BJ (cell line): ENCODE results near the gene SLITRK2. TPM values are rescaled to one million over a fixed set of nuclear protein-coding genes. Genes with fewer than 3 reads are reported as not detected.

ENCODE experiments used
- CTCF ChIA-PET: fragments of 350-600 bp; formaldehyde crosslinking; extraction: SDS; loops from one replicate; lab custom pipeline; 2021; ENCODE audit warnings: antibody characterized with exemption, inconsistent platforms; lab: Yijun Ruan, JAX
- POLR2A ChIA-PET: fragments of 300-600 bp; sonication (Branson Sonifier 250); formaldehyde crosslinking; extraction: SDS; loops from one replicate; lab custom pipeline; 2021; ENCODE audit warnings: antibody characterized with exemption; lab: Charles Lee
- DNase-seq: peaks from one replicate; pipeline ENCODE4 v3.0.0-alpha.2; 2011; ENCODE audit warnings: low read depth
- H3K27me3 ChIP-seq: 2 replicates; pipeline ENCODE4 v1.6.0; 2011; ENCODE audit warnings: low read length; ENCODE audit not compliant: control insufficient read depth, insufficient read depth
- H3K36me3 ChIP-seq: 2 replicates; pipeline ENCODE4 v1.5.1; 2011; ENCODE audit warnings: low read length; ENCODE audit not compliant: control insufficient read depth, insufficient read depth
- H3K4me3 ChIP-seq: 2 replicates; pipeline ENCODE4 v1.5.1; 2011; ENCODE audit warnings: low read depth, mild to moderate bottlenecking, control low read depth, low read length
- polyA minus RNA-seq: library from RNA; depleted of rRNA, polyadenylated mRNA; stranded (reverse); fragments of >200 nt; gene quantifications from 2 replicates; pipeline ENCODE4 v1.2.3, GENCODE V29; 2011; rRNA and poly(A)+ RNA removed
- polyA plus RNA-seq: library from polyadenylated mRNA; depleted of rRNA; stranded (reverse); fragments of >200 nt; gene quantifications from 2 replicates; pipeline ENCODE4 v1.2.3, GENCODE V29; 2011; rRNA removed
- TF ChIP-seq, protein P1 (sequence below): IDR thresholded peaks from 2 replicates; pipeline ENCODE4 v1.5.1; 2011; ENCODE audit warnings: low read depth, mild to moderate bottlenecking, control low read depth, inconsistent platforms, low read length, moderate library complexity; ENCODE audit not compliant: insufficient read depth

Gene SLITRK2, protein sequence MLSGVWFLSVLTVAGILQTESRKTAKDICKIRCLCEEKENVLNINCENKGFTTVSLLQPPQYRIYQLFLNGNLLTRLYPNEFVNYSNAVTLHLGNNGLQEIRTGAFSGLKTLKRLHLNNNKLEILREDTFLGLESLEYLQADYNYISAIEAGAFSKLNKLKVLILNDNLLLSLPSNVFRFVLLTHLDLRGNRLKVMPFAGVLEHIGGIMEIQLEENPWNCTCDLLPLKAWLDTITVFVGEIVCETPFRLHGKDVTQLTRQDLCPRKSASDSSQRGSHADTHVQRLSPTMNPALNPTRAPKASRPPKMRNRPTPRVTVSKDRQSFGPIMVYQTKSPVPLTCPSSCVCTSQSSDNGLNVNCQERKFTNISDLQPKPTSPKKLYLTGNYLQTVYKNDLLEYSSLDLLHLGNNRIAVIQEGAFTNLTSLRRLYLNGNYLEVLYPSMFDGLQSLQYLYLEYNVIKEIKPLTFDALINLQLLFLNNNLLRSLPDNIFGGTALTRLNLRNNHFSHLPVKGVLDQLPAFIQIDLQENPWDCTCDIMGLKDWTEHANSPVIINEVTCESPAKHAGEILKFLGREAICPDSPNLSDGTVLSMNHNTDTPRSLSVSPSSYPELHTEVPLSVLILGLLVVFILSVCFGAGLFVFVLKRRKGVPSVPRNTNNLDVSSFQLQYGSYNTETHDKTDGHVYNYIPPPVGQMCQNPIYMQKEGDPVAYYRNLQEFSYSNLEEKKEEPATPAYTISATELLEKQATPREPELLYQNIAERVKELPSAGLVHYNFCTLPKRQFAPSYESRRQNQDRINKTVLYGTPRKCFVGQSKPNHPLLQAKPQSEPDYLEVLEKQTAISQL
- polyA plus RNA-seq (not detected in 2 replicates), polyA minus RNA-seq (not detected in 2 replicates)

DNA sequence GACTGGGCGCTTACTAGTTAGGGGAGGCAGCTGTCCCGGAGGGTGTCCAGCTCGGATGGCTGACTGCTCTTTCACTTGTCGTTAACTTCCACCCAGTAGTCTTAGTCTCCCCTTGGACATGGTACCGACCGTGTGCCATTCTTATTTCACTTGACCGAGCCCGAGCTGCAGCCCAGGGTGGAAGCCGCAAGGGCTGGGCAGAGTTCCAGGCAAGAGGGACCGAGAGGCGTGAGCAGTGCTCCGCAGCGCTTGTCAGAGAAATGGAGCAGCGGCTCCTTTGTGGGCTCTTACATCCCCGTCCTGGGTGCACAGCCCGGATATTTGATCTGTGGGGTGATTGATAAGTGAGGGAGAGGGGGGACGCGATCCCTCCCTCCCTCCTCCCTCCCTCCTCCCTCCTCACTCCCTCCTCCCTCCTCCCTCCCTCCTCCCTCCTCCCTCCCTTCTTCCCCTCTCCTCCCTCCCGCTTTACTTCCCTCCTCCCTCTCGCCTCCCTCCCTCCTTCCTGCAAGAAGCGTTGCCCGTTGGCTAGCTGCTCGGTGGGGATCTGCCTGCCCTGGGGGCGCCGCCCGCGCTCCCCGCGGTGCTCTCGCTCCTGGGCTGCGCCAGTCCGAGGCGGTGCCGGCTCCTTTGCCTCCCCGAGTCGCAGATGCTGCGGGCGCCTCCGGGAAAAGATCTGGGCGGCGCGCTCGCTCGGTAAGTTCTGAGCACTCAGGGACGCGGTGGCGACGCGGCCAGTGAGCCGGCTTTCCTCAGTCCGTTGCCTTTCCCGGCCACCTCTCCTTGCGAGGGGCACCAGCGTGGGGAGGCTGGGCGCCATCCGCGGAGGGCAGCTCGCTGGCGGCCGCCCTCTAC is at the start of gene SLITRK2:
Gene SLITRK2 (plus strand): TSS at position 499 of the 855 bp plus-strand sequence. CDS start 4,597 bp downstream, outside the sequence.
- H3K27me3 ChIP-seq: no peaks in the 10 kb centered on the region
- H3K36me3 ChIP-seq: no peaks in the 10 kb centered on the region
- no peak for DNase-seq
- POLR2A ChIA-PET: no interaction called here
- TF ChIP-seq, protein P1, sequence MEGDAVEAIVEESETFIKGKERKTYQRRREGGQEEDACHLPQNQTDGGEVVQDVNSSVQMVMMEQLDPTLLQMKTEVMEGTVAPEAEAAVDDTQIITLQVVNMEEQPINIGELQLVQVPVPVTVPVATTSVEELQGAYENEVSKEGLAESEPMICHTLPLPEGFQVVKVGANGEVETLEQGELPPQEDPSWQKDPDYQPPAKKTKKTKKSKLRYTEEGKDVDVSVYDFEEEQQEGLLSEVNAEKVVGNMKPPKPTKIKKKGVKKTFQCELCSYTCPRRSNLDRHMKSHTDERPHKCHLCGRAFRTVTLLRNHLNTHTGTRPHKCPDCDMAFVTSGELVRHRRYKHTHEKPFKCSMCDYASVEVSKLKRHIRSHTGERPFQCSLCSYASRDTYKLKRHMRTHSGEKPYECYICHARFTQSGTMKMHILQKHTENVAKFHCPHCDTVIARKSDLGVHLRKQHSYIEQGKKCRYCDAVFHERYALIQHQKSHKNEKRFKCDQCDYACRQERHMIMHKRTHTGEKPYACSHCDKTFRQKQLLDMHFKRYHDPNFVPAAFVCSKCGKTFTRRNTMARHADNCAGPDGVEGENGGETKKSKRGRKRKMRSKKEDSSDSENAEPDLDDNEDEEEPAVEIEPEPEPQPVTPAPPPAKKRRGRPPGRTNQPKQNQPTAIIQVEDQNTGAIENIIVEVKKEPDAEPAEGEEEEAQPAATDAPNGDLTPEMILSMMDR: no peak
- CTCF ChIA-PET: no interaction called here
- no peak within 1 kb of the TSS for H3K4me3 ChIP-seq

DNA sequence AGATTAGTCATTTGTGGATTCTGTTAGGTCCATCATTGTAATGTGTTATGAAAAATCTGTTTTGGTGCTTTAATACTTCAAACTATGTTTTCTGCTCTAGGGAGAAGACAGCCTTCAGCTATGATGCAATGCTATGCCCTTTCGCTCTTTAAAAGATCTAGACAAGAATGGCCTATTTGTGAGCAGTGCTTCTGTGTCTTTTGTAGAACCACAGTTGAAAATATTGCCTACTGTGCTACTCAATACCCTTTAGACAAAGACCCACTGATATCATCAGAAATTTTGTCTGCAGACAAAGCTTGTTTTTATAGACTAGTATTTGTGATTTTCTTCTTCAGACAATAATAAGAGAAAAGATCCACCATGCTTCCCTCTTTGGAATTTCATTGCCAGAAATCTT is 44.6 kb upstream of the SLITRK2 start:
- Histone ChIP-seq H3K36me3 (no peaks in the 10 kb centered on the region), H3K27me3 (no peaks in the 10 kb centered on the region), H3K4me3 (no peak overlapping the region)
- no peak for DNase-seq
- POLR2A ChIA-PET: no interaction called here
- TF ChIP-seq, protein P1: no peak
- CTCF ChIA-PET: no interaction called here

DNA sequence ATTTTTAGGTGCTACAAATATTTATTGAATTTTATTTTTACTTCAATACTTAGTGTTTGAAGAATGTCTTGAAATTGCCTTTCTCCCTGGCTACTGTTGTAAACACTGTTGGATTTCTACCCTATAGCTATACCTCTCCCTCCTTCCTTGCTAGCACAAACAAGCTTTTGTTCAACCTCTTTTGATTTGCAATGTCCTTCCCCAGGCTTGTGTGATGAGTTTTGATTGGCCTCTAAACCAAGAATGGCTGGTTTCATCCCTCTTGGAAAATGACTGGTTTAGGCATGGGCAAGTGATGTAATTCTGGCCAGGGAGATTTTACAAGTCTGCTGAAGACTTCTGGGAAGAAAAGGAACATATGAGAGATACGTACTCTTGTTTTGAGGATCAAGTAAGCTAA is 25.3 kb upstream of the SLITRK2 start:
- DNase-seq: no peak
- H3K4me3 ChIP-seq: no peak overlapping the region
- CTCF ChIA-PET: no interaction called here
- TF ChIP-seq, protein P1: no peak
- POLR2A ChIA-PET: no interaction called here
- H3K36me3 ChIP-seq: no peaks in the 10 kb centered on the region
- H3K27me3 ChIP-seq: no peaks in the 10 kb centered on the region

DNA sequence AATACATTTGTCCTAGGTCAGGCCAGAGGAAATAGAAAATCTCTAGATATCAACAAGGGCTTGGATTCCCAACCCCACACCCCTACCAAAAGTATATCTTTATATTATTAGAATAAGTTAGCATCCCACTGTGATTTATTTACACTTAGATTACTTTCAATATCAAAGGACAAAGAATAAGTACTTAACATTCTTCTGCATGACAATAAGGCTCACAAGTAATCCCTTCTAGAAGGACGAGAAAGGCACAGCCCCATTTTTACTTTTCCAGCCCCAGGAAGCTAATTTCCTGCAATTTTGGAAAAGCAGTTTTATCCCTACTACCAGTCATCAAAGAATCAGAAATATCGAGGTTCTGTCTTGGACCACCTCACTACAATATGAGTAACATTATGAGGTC is 14.1 kb upstream of the SLITRK2 start:
- CTCF ChIA-PET: no interaction called here

More for the DNA sequence above, 14.1 kb upstream of the SLITRK2 start:
- TF ChIP-seq, protein P1: no peak
- POLR2A ChIA-PET: no interaction called here
- no peaks in the 10 kb centered on the region for H3K27me3 ChIP-seq
- no peak for DNase-seq
- H3K36me3 ChIP-seq: no peaks in the 10 kb centered on the region
- no peak overlapping the region for H3K4me3 ChIP-seq
